Measurements from ENCODE around the gene PHACTR1. TPM values are rescaled to one million over a fixed set of nuclear protein-coding genes. Genes with fewer than 3 reads are reported as not detected.

Gene PHACTR1
- total and polyA plus RNA-seq, 7 donors: 0.04 to 3.0 (median 0.85) TPM

GRCh38 chr6:13034316-13034715 lies 317.7 kb downstream of the PHACTR1 start:
- intact Hi-C loops (cut with DNase I): no loop called here
- no peaks in the 10 kb centered on the region for H3K4me1 ChIP-seq
- 0 to 45% (median 3%) methylated on average over 1 of the region's 1 CpG for WGBS, 3 donors

GRCh38 chr6:13035606-13036005 lies 319.0 kb downstream of the PHACTR1 start:
- intact Hi-C loops (cut with DNase I): no loop called here
- ATAC-seq (no peak), DNase-seq (no peak)
- WGBS, 3 donors: 73 to 84% (median 78%) methylated on average over 3 of the region's 3 CpGs
- no peaks in the 10 kb centered on the region for H3K36me3 ChIP-seq (ENCODE audit: insufficient read depth in 1 of 2, low read depth in 1 of 2)
- no peaks in the 10 kb centered on the region for H3K27me3 ChIP-seq (ENCODE audit: insufficient read depth in 3 of 3, low read length in 2 of 3)
- no peaks in the 10 kb centered on the region for H3K9me3 ChIP-seq
- no peak overlapping the region for H3K27ac ChIP-seq
- no peaks in the 10 kb centered on the region for H3K4me1 ChIP-seq
- no peak for TF ChIP-seq CTCF (IDR thresholded peaks at IDR 0.05)
- H3K4me3 ChIP-seq: no peak overlapping the region

More at GRCh38 chr6:13034316-13034715, 317.7 kb downstream of the PHACTR1 start:
- H3K4me3 ChIP-seq: no peak overlapping the region
- TF ChIP-seq CTCF (IDR thresholded peaks at IDR 0.05): no peak
- no peaks in the 10 kb centered on the region for H3K36me3 ChIP-seq (ENCODE audit: insufficient read depth in 1 of 2, low read depth in 1 of 2)
- DNase-seq (no peak), ATAC-seq (no peak)
- H3K27ac ChIP-seq: no peak overlapping the region
- no peaks in the 10 kb centered on the region for H3K9me3 ChIP-seq
- no peaks in the 10 kb centered on the region for H3K27me3 ChIP-seq (ENCODE audit: insufficient read depth in 3 of 3, low read length in 2 of 3)

GRCh38 chr6:13038315-13038714 lies 321.7 kb downstream of the PHACTR1 start:
- H3K4me3 ChIP-seq: no peak overlapping the region
- no peaks in the 10 kb centered on the region for H3K9me3 ChIP-seq
- TF ChIP-seq CTCF (IDR thresholded peaks at IDR 0.05): no peak
- no peak for ATAC-seq
- no peaks in the 10 kb centered on the region for H3K27me3 ChIP-seq (ENCODE audit: insufficient read depth in 3 of 3, low read length in 2 of 3)
- no peak for DNase-seq
- H3K27ac ChIP-seq: no peak overlapping the region
- no peaks in the 10 kb centered on the region for H3K36me3 ChIP-seq (ENCODE audit: insufficient read depth in 1 of 2, low read depth in 1 of 2)
- intact Hi-C loops (cut with DNase I): no loop called here
- H3K4me1 ChIP-seq: no peaks in the 10 kb centered on the region

- Histone ChIP-seq H3K27me3 (ENCODE audit: insufficient read depth in 3 of 3, low read length in 2 of 3) (no peaks in the 10 kb centered on the region), H3K36me3 (ENCODE audit: insufficient read depth in 1 of 2, low read depth in 1 of 2) (no peaks in the 10 kb centered on the region), H3K4me3 (no peak overlapping the region), H3K27ac (no peak overlapping the region), H3K9me3 (no peaks in the 10 kb centered on the region), H3K4me1 (no peaks in the 10 kb centered on the region)
- ATAC-seq (no peak), DNase-seq (no peak)
- intact Hi-C loops (cut with DNase I): no loop called here
- no peak for TF ChIP-seq CTCF (IDR thresholded peaks at IDR 0.05)
- 63 to 72% (median 66%) methylated on average over 2 of the region's 2 CpGs for WGBS, 3 donors
Observed at GRCh38 chr6:13038741-13039190, 322.2 kb downstream of the PHACTR1 start.

- TF ChIP-seq CTCF (IDR thresholded peaks at IDR 0.05): no peak
- no peak for ATAC-seq
Observed at GRCh38 chr6:13044390-13044789, 327.8 kb downstream of the PHACTR1 start.

More at GRCh38 chr6:13044390-13044789, 327.8 kb downstream of the PHACTR1 start:
- no peak overlapping the region for H3K4me3 ChIP-seq
- no peaks in the 10 kb centered on the region for H3K4me1 ChIP-seq
- H3K27me3 ChIP-seq (ENCODE audit: insufficient read depth in 3 of 3, low read length in 2 of 3): no peaks in the 10 kb centered on the region
- no peak overlapping the region for H3K27ac ChIP-seq
- no peaks in the 10 kb centered on the region for H3K36me3 ChIP-seq (ENCODE audit: insufficient read depth in 1 of 2, low read depth in 1 of 2)
- 68 to 81% (median 70%) methylated on average over 6 of the region's 6 CpGs for WGBS, 3 donors
- H3K9me3 ChIP-seq: no peaks in the 10 kb centered on the region
- DNase-seq: no peak
- intact Hi-C loops (cut with DNase I): no loop called here
